PC-3 (cell line): ENCODE measurements around the gene PSMA7. TPM values are rescaled to one million over a fixed set of nuclear protein-coding genes. Genes with fewer than 3 reads are reported as not detected.

Source experiments
- ATAC-seq: fragments of 200-7000 bp; cut with Tn5 transposase; 2 replicates; pipeline ENCODE4 v1.9.1; 2020; ENCODE audit warnings: mild to moderate bottlenecking, moderate library complexity
- BruUV-seq: library from RNA; stranded (reverse); fragments of 400-500 nt; replicated peaks from 2 replicates; lab custom pipeline; 2021; lab: Mats Ljungman, UMichigan
- CTCF ChIA-PET: fragments of 300-600 bp; sonication (Branson Sonifier 250); formaldehyde crosslinking; loops from one replicate; lab custom pipeline; 2022; ENCODE audit warnings: antibody characterized with exemption; lab: Charles Lee
- POLR2A ChIA-PET: fragments of 300-600 bp; sonication (Branson Sonifier 250); formaldehyde crosslinking; loops from one replicate; lab custom pipeline; 2022; ENCODE audit warnings: antibody characterized with exemption; ENCODE audit not compliant: unreplicated experiment; lab: Charles Lee
- DNase-seq: peaks from one replicate; pipeline ENCODE4 v3.0.0-alpha.2; 2015
- H2AFZ ChIP-seq: fragments of 300-600 bp; sonication (generic); 2 replicates; pipeline ENCODE4 v1.6.0; 2016; ENCODE audit warnings: antibody characterized with exemption, low read length
- H3F3A ChIP-seq: fragments of 300-600 bp; sonication (generic); one replicate; pipeline ENCODE4 v1.6.0; 2017; ENCODE audit warnings: antibody characterized with exemption, low read length, control low read depth, mild to moderate bottlenecking; ENCODE audit not compliant: unreplicated experiment
- H3K27ac ChIP-seq: fragments of 300-600 bp; sonication (generic); 2 replicates; pipeline ENCODE4 v1.5.1; 2016; ENCODE audit warnings: mild to moderate bottlenecking, low read length
- H3K27me3 ChIP-seq: fragments of 300-600 bp; sonication (generic); 2 replicates; pipeline ENCODE4 v1.6.1; 2016; ENCODE audit warnings: low read length, mixed read lengths
- H3K36me3 ChIP-seq: fragments of 300-600 bp; sonication (generic); 2 replicates; pipeline ENCODE4 v1.6.1; 2016; ENCODE audit warnings: low read depth, mixed run types, low read length, mixed read lengths
- H3K4me1 ChIP-seq: fragments of 300-600 bp; sonication (generic); 2 replicates; pipeline ENCODE4 v1.5.1; 2016; ENCODE audit warnings: low read length; ENCODE audit not compliant: insufficient read depth
- H3K4me2 ChIP-seq: fragments of 300-600 bp; sonication (generic); 2 replicates; pipeline ENCODE4 v1.6.0; 2016; ENCODE audit warnings: low read length
- H3K4me3 ChIP-seq: fragments of 300-600 bp; sonication (generic); 2 replicates; pipeline ENCODE4 v1.5.1; 2016; ENCODE audit warnings: mild to moderate bottlenecking, low read length, mixed read lengths
- H3K79me2 ChIP-seq: fragments of 300-600 bp; sonication (generic); 2 replicates; pipeline ENCODE4 v1.6.1; 2017; ENCODE audit warnings: low read length, mixed read lengths
- H3K9ac ChIP-seq: fragments of 300-600 bp; sonication (generic); 2 replicates; pipeline ENCODE4 v1.6.0; 2016; ENCODE audit warnings: mild to moderate bottlenecking, low read length
- H3K9me2 ChIP-seq: fragments of 300-600 bp; sonication (generic); replicated peaks from 2 replicates; pipeline ENCODE4 v1.6.1; 2016; ENCODE audit warnings: mixed run types, low read length, mixed read lengths
- H3K9me3 ChIP-seq: fragments of 300-600 bp; sonication (generic); 2 replicates; pipeline ENCODE4 v1.6.1; 2016; ENCODE audit warnings: low read length, mixed read lengths
- H4K20me1 ChIP-seq: fragments of 300-600 bp; sonication (generic); 2 replicates; pipeline ENCODE4 v1.6.1; 2016; ENCODE audit warnings: low read length, mixed read lengths
- EZH2 ChIP-seq: fragments of 300-600 bp; sonication (generic); IDR thresholded peaks from one replicate; pipeline ENCODE4 v1.6.1; 2017; ENCODE audit warnings: antibody characterized with exemption, mild to moderate bottlenecking, low read length; ENCODE audit not compliant: unreplicated experiment
- EZH2phosphoT487 ChIP-seq: fragments of 300-600 bp; sonication (generic); IDR thresholded peaks from 2 replicates; pipeline ENCODE4 v1.6.1; 2018; ENCODE audit warnings: mild to moderate bottlenecking, antibody characterized with exemption, low read length, borderline replicate concordance
- intact Hi-C: fragments of 100-400 bp; cut with micrococcal nuclease; formaldehyde crosslinking; loops from 2 replicates; pipeline ENCODE4 v1.9.0; 2023
- total RNA-seq: library from RNA; depleted of rRNA; stranded (reverse); fragments of >200 nt; gene quantifications from 2 replicates; pipeline ENCODE4 v1.2.3, GENCODE V29; 2014
- TF ChIP-seq, protein P1 (sequence below): fragments of 300-600 bp; sonication (generic); conservative IDR thresholded peaks from 2 replicates; pipeline ENCODE4 v1.5.1; 2017; ENCODE audit warnings: antibody characterized with exemption, low read depth, mild to moderate bottlenecking, low read length

Gene PSMA7
- total RNA-seq, 1 experiment from 2014 or later: 751 TPM

DNA sequence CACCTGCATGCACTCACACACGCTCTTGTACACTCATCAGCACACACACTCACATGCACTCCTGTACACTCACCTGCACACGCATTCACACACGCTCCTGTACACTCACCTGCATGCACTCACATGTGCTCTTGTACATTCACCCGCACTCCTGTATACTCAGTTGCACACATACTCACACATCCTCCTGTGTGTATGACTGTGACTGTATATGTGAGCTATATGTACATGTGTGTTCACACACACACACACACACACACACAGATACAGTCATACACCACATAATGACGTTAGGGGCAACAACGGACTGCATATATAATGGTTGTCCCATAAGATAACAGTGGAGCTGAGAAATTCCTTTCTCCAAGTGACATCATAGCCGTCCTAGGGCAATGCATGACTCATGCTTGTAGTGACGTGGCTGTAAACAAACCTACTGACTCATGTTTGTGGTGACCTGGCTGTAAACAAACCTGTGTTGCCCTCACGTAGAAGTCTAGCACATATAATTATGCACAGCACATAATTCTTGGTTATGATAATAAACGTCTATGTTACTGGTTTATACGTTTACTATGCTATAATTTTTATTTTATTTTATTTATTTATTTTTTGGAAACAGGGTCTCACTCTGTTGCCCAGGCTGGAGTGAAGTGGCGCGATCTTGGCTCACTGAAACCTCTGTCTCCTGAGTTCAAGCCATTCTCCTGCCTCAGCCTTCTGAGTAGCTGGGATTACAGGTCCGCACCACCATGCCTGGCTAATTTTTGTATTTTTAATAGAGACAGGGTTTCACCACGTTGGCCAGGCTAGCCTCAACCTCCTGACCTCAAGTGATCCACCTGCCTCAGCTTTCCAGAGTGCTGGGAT, 54.7 kb downstream of the PSMA7 start:
- Histone ChIP-seq H3K9ac (no peak overlapping the region), H3K27ac (no peak overlapping the region), H3K4me2 (no peak overlapping the region), H3K36me3 (no peaks in the 10 kb centered on the region), H3K4me1 (peaks cover 10% of the 10 kb centered on the region), H3K27me3 (0 out of 2 replicates have a peak, but pooled peaks cover 13% of the 10 kb centered on the region), H3K4me3 (no peak overlapping the region), H3K9me3 (no peaks in the 10 kb centered on the region), H3F3A (no peaks in the 10 kb centered on the region), H3K9me2 (no peaks in the 10 kb centered on the region), H4K20me1 (no peaks in the 10 kb centered on the region), H3K79me2 (no peaks in the 10 kb centered on the region), H2AFZ (no peak overlapping the region)
- TF ChIP-seq EZH2phosphoT487 (no peak), EZH2 (no peak)
- TF ChIP-seq, protein P1, sequence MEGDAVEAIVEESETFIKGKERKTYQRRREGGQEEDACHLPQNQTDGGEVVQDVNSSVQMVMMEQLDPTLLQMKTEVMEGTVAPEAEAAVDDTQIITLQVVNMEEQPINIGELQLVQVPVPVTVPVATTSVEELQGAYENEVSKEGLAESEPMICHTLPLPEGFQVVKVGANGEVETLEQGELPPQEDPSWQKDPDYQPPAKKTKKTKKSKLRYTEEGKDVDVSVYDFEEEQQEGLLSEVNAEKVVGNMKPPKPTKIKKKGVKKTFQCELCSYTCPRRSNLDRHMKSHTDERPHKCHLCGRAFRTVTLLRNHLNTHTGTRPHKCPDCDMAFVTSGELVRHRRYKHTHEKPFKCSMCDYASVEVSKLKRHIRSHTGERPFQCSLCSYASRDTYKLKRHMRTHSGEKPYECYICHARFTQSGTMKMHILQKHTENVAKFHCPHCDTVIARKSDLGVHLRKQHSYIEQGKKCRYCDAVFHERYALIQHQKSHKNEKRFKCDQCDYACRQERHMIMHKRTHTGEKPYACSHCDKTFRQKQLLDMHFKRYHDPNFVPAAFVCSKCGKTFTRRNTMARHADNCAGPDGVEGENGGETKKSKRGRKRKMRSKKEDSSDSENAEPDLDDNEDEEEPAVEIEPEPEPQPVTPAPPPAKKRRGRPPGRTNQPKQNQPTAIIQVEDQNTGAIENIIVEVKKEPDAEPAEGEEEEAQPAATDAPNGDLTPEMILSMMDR: no peak
- DNase-seq (peak; percentile 98), ATAC-seq (peak; percentile 84)
- intact Hi-C loops: no loop called here
- BruUV-seq: no TSS peak
- ChIA-PET CTCF (interaction anchor here (0.5 kb wide), 1 partner anchor 18 kb away, joined by 3 read pairs; no protein-coding TSS in a partner anchor), POLR2A (no interaction called here)

DNA sequence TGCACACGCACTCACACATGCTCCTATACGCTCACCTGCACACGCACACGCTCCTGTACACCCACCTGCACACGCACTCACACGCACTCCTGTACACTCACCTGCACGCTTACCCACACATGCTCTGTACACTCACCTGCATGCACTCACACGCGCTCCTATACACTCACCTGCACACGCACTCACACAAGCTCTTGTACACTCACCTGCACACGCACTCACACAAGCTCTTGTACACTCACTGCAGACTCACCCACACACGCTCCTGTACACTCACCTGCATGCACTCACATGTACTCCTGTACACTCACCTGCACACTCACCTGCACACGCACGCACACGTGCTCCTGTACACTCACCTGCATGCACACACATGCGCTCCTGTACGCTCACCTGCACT, 55.6 kb downstream of the PSMA7 start:
- H4K20me1 ChIP-seq: no peaks in the 10 kb centered on the region
- BruUV-seq: no TSS peak
- no peaks in the 10 kb centered on the region for H3K9me2 ChIP-seq
- H3K4me2 ChIP-seq: 0 out of 2 replicates have a peak overlapping the region, but pooled peaks have one; percentile 16
- no peaks in the 10 kb centered on the region for H3K9me3 ChIP-seq
- H3K36me3 ChIP-seq: no peaks in the 10 kb centered on the region
- ChIA-PET CTCF (no interaction called here), POLR2A (no interaction called here)
- H2AFZ ChIP-seq: no peak overlapping the region
- TF ChIP-seq EZH2phosphoT487 (no peak), EZH2 (no peak)
- TF ChIP-seq, protein P1: no peak
- H3F3A ChIP-seq: no peaks in the 10 kb centered on the region
- no peak overlapping the region for H3K9ac ChIP-seq
- ATAC-seq (no peak), DNase-seq (no peak)
- H3K27me3 ChIP-seq: 0 out of 2 replicates have a peak, but pooled peaks cover 13% of the 10 kb centered on the region
- H3K79me2 ChIP-seq: no peaks in the 10 kb centered on the region
- intact Hi-C loops: no loop called here
- no peak overlapping the region for H3K4me3 ChIP-seq
- no peak overlapping the region for H3K27ac ChIP-seq
- peaks cover 10% of the 10 kb centered on the region for H3K4me1 ChIP-seq

DNA sequence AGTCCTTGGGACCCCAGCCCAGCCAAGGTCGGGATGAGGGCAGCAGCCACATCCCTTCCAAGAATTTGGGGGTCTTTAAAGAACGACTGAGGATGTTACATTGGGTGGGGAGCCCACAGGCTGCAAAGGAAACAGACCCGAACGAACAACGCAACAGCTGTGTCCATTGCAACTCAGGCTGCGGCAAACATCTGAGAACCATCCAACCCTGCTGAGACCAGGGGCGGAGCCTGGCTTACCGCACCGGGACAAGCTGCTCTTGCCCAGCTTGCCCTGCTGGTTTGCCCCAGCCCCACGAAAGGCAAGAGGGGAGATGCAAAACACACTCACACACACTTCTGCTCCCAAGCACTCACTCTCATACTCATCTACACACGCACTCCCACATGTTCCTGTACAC, 56.0 kb downstream of the PSMA7 start:
- intact Hi-C loops: no loop called here
- no peak overlapping the region for H2AFZ ChIP-seq
- no peaks in the 10 kb centered on the region for H3K9me3 ChIP-seq
- H3K36me3 ChIP-seq: no peaks in the 10 kb centered on the region
- POLR2A ChIA-PET: no interaction called here
- 0 out of 2 replicates have a peak, but pooled peaks cover 15% of the 10 kb centered on the region for H3K27me3 ChIP-seq
- ATAC-seq (peak; percentile 25; the same call in 1 of the 2 replicates), DNase-seq (peak; percentile 52)
- H3K4me1 ChIP-seq: peaks cover 10% of the 10 kb centered on the region
- CTCF ChIA-PET: no interaction called here
- BruUV-seq: no TSS peak
- no peaks in the 10 kb centered on the region for H4K20me1 ChIP-seq
- 0 out of 2 replicates have a peak overlapping the region, but pooled peaks have one; percentile 16 for H3K4me2 ChIP-seq
- H3K9me2 ChIP-seq: no peaks in the 10 kb centered on the region
- H3K4me3 ChIP-seq: no peak overlapping the region
- no peak for TF ChIP-seq EZH2
- no peak for TF ChIP-seq EZH2phosphoT487
- TF ChIP-seq, protein P1: no peak
- no peaks in the 10 kb centered on the region for H3K79me2 ChIP-seq
- no peaks in the 10 kb centered on the region for H3F3A ChIP-seq
- no peak overlapping the region for H3K27ac ChIP-seq
- H3K9ac ChIP-seq: no peak overlapping the region
